GM18868 (cell line): Measurements from ENCODE around the gene CNNM3.
"Not testable (repeated sequence)": the region's sequence is repeated elsewhere in the genome, so short reads cannot be mapped to it uniquely, and the experiment has no call there.

ENCODE experiments used
- ATAC-seq: cut with Tn5 transposase; IDR thresholded peaks from one replicate; pipeline ENCODE4 v1.9.1; 2021; ENCODE audit warnings: mild to moderate bottlenecking, moderate library complexity; ENCODE audit not compliant: unreplicated experiment

Gene CNNM3

GRCh38 chr2:96798733-96799622 lies 17.1 kb upstream of the CNNM3 start:
- no peak for ATAC-seq

- ATAC-seq, result no peak
Measured at GRCh38 chr2:96799623-96799935, 16.5 kb upstream of the CNNM3 start.

GRCh38 chr2:96800061-96801004 lies 15.7 kb upstream of the CNNM3 start:
- no peak for ATAC-seq

- peak; percentile 76 for ATAC-seq
Measured at GRCh38 chr2:96801005-96801785, 14.9 kb upstream of the CNNM3 start.

GRCh38 chr2:96801786-96802595 lies 14.1 kb upstream of the CNNM3 start:
- no peak for ATAC-seq

- no peak for ATAC-seq
Measured at GRCh38 chr2:96802721-96803120, 13.3 kb upstream of the CNNM3 start.

- no peak for ATAC-seq
Measured at GRCh38 chr2:96804986-96805385, 11.1 kb upstream of the CNNM3 start.

- not testable (repeated sequence) for ATAC-seq
Measured at GRCh38 chr2:96805946-96806345, 10.1 kb upstream of the CNNM3 start.

GRCh38 chr2:96806468-96807126 lies 9.5 kb upstream of the CNNM3 start:
- ATAC-seq, result no peak

- ATAC-seq, result no peak
Measured at GRCh38 chr2:96807127-96807471, 9.0 kb upstream of the CNNM3 start.

GRCh38 chr2:96808176-96808837 lies 7.8 kb upstream of the CNNM3 start:
- no peak for ATAC-seq

GRCh38 chr2:96809216-96809882 lies 6.7 kb upstream of the CNNM3 start:
- ATAC-seq, result no peak

GRCh38 chr2:96809951-96810782 lies 5.9 kb upstream of the CNNM3 start:
- no peak for ATAC-seq

- ATAC-seq, result no peak
Measured at GRCh38 chr2:96810783-96811192, 5.3 kb upstream of the CNNM3 start.

GRCh38 chr2:96811917-96812316 lies 4.2 kb upstream of the CNNM3 start:
- no peak for ATAC-seq

- no peak for ATAC-seq
Measured at GRCh38 chr2:96813656-96814055, 2.4 kb upstream of the CNNM3 start.

GRCh38 chr2:96815326-96816126 lies 542 bp upstream of the CNNM3 start:
- ATAC-seq, result peak; percentile 1
